HG03280 (cell line): ENCODE results near the gene RPL7L1.
A peak's percentile ranks its signal among the peaks of the same experiment; 100 is the strongest.
"Not testable (repeated sequence)": the region's sequence is repeated elsewhere in the genome, so short reads cannot be mapped to it uniquely, and the experiment has no call there.

Source experiments
- ATAC-seq: cut with Tn5 transposase; IDR thresholded peaks from one replicate; pipeline ENCODE4 v1.9.1; 2021; ENCODE audit warnings: mild to moderate bottlenecking, moderate library complexity; ENCODE audit not compliant: unreplicated experiment

RPL7L1 gene

DNA sequence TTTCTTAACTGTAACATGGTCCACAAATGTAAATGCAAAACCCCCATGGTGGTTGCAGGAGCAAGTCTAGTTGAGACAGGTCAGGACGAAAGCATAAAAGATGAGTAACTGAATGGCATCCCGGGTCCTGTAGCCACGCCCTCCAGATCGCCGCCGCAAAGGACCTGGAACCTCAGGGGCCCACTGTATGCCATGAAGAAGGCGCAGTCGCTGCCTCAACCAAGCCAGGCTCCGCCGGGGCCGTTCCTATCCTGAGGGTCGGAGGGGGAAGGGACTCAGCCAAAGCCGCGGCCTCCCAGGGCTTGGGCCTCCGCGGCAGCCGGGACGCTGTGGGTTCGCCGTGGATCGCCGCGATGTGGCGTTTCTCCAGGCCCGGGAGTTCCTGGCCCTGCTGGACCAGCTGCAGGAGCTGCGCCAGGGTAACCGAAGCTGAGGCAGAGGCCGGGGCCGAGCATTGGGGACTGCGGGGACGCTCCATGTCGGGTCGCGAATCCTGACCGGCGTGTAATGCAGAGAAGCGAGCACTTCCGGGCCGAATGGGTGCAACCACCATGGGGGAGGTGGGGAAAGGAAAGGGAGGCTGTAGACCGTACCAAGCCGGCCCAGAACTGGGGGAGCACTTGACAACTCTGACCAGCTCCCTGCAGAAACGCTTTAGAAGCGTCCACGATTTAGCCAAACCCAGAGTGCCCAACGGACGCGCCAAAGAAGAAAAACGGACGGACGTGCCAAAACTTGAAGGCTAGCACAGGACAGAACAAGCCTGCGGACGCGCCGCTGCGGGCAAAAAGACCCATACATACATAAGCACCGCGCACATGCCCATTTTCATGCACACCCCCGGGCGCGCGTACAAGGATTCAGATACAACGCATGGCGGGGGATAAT, 11.1 kb downstream of the RPL7L1 start:
- peak; percentile 95 for ATAC-seq

GRCh38 chr6:42891199-42891722, 11.8 kb downstream of the RPL7L1 start:
- no peak for ATAC-seq

GRCh38 chr6:42894041-42894828, 14.8 kb downstream of the RPL7L1 start:
- ATAC-seq: not testable (repeated sequence)

- ATAC-seq: no peak
Measured at GRCh38 chr6:42896178-42896719, 16.8 kb downstream of the RPL7L1 start.

- no peak for ATAC-seq
Measured at GRCh38 chr6:42898891-42899361, 19.5 kb downstream of the RPL7L1 start.

DNA sequence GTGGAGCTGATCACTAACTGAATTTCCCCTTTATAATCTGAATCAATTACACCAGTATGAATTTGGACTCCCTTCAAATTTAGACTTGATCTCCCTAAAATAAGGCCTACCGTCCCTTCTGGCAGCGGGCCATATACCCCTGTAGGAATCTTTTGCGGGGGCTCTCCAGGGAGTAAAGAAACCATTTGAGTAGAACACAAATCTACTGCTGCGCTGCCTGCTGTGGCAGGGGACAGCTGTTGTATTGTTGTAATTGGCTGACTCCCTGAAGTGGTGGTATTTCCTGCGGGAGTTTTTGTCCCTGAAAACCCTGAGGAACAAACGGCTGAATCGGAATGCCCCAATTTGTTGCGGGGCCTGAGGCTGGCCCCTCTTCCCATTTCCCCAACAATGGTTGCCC, 20.5 kb downstream of the RPL7L1 start:
- ATAC-seq: no peak

- peak; percentile 74 for ATAC-seq
Measured at GRCh38 chr6:42901538-42901957, 22.1 kb downstream of the RPL7L1 start.

DNA sequence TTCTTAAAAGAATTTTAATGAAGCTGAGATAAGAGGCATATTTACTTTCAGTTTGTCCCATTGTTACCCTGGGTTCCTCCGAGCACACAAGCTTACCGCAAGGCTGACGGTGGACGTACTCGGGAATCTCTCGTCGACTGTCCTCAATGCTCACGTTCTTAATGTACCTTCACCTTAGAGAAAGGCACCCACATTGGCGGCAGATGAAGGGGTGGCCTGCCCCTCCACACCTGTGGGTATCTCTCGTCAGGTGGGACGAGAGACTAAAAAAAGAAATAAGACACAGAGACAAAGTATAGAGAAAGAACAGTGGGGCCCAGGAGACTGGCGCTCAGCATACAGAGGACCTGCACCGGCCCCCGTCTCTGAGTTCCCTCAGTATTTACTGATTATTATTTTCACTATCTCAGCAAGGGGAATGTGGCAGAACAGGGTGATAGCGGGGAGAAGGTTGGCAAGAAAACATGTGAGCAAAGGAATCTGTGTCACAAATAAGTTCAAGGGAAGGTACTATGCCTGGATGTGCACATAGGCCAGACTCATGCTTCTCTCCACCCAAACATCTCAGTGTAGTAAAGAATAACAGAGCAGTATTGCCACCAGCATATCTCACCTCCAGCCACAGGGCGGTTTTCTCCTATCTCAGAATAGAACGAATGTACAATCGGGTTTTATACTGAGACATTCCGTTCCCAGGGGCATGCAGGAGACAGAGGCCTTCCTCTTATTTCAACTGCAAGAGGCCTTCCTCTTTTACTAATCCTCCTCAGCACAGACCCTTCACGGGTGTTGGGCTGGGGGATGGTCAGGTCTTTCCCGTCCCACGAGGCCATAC, 23.2 kb downstream of the RPL7L1 start:
- ATAC-seq: not testable (repeated sequence)

DNA sequence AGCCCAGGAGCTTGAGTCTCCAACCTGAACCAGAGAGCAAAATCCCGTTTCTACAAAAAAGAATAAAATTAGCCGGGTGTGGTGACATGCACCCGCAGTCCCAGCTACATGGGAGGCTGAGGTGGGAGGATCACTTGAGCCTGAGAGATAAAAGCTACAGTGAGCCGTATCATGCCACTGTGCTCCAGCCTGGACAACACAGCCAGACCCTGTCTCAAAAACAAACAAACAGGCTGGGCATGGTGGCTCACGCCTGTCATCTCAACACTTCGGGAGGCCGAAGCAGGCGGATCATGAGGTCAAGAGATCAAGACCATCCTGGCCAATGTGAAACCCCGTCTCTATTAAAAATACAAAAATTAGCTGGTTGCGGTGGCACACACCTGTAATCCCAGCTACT, 25.1 kb downstream of the RPL7L1 start:
- no peak for ATAC-seq

GRCh38 chr6:42907336-42907735, 27.9 kb downstream of the RPL7L1 start:
- ATAC-seq: no peak

DNA sequence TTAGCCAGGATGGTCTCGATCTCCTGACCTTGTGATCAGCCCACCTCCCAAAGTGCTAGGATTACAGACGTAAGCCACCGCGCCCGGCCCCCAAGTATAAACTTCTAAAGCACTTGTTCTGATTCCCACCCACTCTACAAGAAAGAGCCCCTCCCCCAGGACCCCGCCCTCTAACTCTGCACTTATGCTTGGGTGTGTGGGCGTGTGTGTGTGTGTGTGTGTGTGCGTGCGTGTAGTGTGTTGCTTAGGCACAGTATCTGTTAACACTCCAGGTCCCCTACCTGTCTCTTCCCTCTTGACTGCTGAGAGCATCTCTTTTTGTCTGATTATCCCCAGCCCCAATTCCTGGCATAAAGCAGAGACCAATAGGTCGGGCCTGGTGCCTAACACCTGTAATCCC, 30.4 kb downstream of the RPL7L1 start:
- no peak for ATAC-seq

- ATAC-seq: no peak
Measured at GRCh38 chr6:42911171-42912021, 32.0 kb downstream of the RPL7L1 start.

DNA sequence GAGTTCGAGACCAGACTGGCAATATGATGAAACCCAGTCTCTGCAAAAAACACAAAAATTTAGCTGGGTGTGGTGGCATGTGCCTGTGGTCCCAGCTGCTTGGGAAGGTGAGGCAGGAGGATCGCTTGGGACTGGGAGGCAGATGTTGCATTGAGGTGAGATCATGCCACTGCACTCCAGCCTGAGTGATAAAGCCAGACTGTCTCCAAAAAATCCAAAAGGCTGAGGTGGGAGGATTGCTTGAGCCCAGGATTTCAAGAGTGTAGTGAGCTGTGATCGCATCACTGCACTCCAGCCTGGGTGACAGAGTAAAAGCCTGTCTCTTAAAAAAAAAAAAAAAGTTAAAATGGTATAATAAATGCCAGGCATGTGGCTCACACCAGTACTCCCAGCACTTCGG, 35.1 kb downstream of the RPL7L1 start:
- no peak for ATAC-seq

DNA sequence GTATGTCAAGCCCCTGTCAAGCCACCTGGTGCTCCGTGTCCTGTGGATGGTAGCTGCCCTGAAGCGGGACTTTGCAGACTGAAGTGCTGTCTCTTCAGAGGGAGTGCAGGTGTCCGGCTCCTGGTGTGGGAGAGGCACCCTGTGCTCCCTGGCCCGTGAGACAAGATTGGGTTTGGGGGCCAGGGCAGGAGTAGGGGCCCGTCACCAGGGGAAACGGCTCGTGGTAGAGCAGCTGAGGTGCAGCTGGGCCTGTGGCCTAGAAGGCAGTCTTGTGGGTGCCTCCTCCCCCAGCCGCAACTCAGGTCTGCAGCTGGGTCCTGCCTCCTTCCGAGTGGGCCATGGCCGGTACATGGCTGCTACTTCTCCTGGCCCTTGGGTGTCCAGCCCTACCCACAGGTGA, 36.3 kb downstream of the RPL7L1 start, which contains the start of gene PTCRA:
PTCRA (plus strand) TSS at position 322 of the 400 bp plus-strand sequence; CDS start at position 339, 17 bp downstream.
- no peak for ATAC-seq

DNA sequence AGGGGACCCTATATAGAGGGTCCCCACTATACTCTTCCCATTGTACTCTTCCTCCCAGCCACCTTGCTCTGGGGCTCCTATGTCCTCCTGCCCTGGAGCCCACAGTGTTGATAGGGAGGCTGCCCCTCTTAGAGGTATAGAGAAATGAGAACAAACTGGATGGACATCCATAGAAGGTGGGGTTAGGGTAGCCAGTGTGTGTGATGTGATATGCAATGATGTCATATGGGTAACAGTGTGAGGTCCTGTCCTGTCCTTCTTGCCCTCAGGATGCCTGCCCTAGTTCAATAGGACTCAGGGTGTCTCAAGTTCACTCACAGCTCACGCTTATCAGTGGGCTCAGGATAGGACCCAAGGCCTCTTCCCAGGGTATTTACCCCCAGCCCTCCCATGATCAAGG, 36.9 kb downstream of the RPL7L1 start:
- no peak for ATAC-seq

DNA sequence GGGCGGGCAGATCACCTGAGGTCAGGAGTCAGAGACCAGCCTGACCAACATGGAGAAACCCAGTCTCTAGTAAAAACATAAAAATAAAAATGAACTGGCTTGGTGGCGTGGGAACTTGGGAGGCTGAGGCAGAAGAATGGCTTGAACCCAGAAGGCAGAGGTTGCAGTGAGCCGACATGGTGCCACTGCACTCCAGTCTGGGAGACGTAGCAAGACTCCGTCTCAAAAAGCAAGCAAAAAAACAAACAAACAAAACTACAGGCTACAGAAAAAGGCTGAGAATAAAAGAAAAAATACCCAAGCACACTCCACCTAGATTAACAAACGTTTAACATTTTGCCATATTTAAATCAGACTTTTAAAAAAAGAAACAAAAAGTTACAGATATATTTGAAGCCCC, 42.4 kb downstream of the RPL7L1 start:
- no peak for ATAC-seq

DNA sequence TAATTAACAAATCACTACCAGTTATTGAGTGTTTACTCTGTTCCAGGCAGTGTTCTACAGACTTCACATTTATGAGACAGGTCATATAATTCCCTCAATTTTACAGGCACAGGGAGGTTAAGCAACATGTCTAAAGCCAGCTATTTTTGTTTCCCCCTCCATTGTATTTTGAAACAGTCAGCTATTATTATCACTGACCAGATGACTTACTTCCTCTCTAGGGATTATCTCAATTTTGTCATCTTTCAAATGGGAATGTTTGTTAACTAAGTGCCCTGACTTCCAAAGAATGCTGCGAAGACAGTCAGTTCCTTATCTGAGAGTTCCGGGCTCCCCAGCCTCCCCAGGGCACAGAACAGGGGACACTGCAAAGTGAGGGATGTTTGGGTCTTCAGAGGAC, 44.2 kb downstream of the RPL7L1 start:
- ATAC-seq: no peak

DNA sequence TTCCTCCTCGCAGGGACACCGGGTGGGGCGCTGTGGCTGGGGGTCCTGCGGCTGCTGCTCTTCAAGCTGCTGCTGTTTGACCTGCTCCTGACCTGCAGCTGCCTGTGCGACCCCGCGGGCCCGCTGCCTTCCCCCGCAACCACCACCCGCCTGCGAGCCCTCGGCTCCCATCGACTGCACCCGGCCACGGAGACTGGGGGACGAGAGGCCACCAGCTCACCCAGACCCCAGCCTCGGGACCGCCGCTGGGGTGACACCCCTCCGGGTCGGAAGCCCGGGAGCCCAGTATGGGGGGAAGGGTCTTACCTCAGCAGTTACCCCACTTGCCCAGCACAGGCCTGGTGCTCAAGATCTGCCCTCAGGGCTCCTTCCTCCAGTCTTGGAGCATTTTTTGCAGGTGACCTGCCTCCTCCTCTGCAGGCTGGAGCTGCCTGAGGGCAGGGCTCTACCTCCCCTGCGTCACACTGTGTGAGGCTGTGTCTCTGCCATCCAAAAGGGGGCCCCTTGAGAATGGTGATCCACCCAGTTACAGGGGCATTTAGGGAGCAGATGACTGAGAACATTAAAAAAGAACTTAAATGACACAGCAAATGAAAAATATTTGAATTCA, 45.9 kb downstream of the RPL7L1 start:
- no peak for ATAC-seq
